ENCODE results near the gene EDN1.

GRCh38 chr6:12245360-12245759, 44.8 kb upstream of the EDN1 start:
- no peak for TF ChIP-seq BHLHE40 (IDR thresholded peaks at IDR 0.05; ENCODE audit: borderline replicate concordance in 1 of 2, low read depth in 2 of 2, low read length in 1 of 2)
- no peak for TF ChIP-seq SP1 (IDR thresholded peaks at IDR 0.05; ENCODE audit: low read depth, low read length)
- no peak for TF ChIP-seq STAT1 (conservative IDR thresholded peaks at IDR 0.05)
- no peak for TF ChIP-seq TARDBP (IDR thresholded peaks at IDR 0.05; ENCODE audit: borderline replicate concordance)
- no peak for TF ChIP-seq IRF3 (IDR thresholded peaks at IDR 0.05)
- no peak for TF ChIP-seq GATAD2B (conservative IDR thresholded peaks at IDR 0.05; ENCODE audit: low read depth)
- no peak for TF ChIP-seq BCL3 (IDR thresholded peaks at IDR 0.05; ENCODE audit: borderline replicate concordance, insufficient read depth, low read depth, low read length, poor library complexity, severe bottlenecking)
- no peak for TF ChIP-seq POLR2A (IDR thresholded peaks at IDR 0.05; ENCODE audit: low read depth, low read length)
- TF ChIP-seq POLR2AphosphoS5 (IDR thresholded peaks at IDR 0.05; ENCODE audit: low read length) = no peak
